ENCODE results near the gene GALE.

Gene GALE

GRCh38 chr1:23801876-23802275 is 1.3 kb upstream of the GALE start:
- H3K4me3 ChIP-seq (replicated peaks in 1 of 2; ENCODE audit: low read depth in 2 of 2, low read length in 2 of 2): no peak overlapping the region
- TF ChIP-seq CTCF (IDR thresholded peaks at IDR 0.05; ENCODE audit: low read depth, low read length): no peak
- DNase-seq (ENCODE audit: low read depth in 2 of 2): no peak

GRCh38 chr1:23801338-23801748 is 789 bp upstream of the GALE start:
- no peak for TF ChIP-seq CTCF (IDR thresholded peaks at IDR 0.05; ENCODE audit: low read depth, low read length)
- DNase-seq (ENCODE audit: low read depth in 2 of 2): no peak
- H3K4me3 ChIP-seq (replicated peaks in 1 of 2; ENCODE audit: low read depth in 2 of 2, low read length in 2 of 2): peak overlapping the region; percentile 84 to 96

- DNase-seq (ENCODE audit: low read depth in 2 of 2): peak; percentile 82 to 85
- TF ChIP-seq CTCF (IDR thresholded peaks at IDR 0.05; ENCODE audit: low read depth, low read length): no peak
- H3K4me3 ChIP-seq (replicated peaks in 1 of 2; ENCODE audit: low read depth in 2 of 2, low read length in 2 of 2): peak overlapping the region; percentile 84 to 96
These were observed 769 bp downstream of the GALE start for GRCh38 chr1:23799570-23800399.

- TF ChIP-seq CTCF (IDR thresholded peaks at IDR 0.05; ENCODE audit: low read depth, low read length): no peak
- no peak for DNase-seq (ENCODE audit: low read depth in 2 of 2)
- H3K4me3 ChIP-seq (replicated peaks in 1 of 2; ENCODE audit: low read depth in 2 of 2, low read length in 2 of 2): peak overlapping the region; percentile 84 to 96
These were observed 1.3 kb downstream of the GALE start for GRCh38 chr1:23799255-23799569.

- TF ChIP-seq CTCF (IDR thresholded peaks at IDR 0.05; ENCODE audit: low read depth, low read length): no peak
- H3K4me3 ChIP-seq (replicated peaks in 1 of 2; ENCODE audit: low read depth in 2 of 2, low read length in 2 of 2): no peak overlapping the region
- no peak for DNase-seq (ENCODE audit: low read depth in 2 of 2)
These were observed 1.9 kb downstream of the GALE start for GRCh38 chr1:23798662-23799142.

- no peak for DNase-seq (ENCODE audit: low read depth in 2 of 2)
- TF ChIP-seq CTCF (IDR thresholded peaks at IDR 0.05; ENCODE audit: low read depth, low read length): no peak
- no peak overlapping the region for H3K4me3 ChIP-seq (replicated peaks in 1 of 2; ENCODE audit: low read depth in 2 of 2, low read length in 2 of 2)
These were observed 2.8 kb downstream of the GALE start for GRCh38 chr1:23797478-23798448.
